NCI-H146 (cell line): Measurements from ENCODE around the gene RGSL1.
"Not testable (repeated sequence)": the region's sequence is repeated elsewhere in the genome, so short reads cannot be mapped to it uniquely, and the experiment has no call there.

Experiments
- DNase-seq: peaks from one replicate; lab custom pipeline; 2025; lab: John Stamatoyannopoulos, UW

RGSL1 gene

DNA sequence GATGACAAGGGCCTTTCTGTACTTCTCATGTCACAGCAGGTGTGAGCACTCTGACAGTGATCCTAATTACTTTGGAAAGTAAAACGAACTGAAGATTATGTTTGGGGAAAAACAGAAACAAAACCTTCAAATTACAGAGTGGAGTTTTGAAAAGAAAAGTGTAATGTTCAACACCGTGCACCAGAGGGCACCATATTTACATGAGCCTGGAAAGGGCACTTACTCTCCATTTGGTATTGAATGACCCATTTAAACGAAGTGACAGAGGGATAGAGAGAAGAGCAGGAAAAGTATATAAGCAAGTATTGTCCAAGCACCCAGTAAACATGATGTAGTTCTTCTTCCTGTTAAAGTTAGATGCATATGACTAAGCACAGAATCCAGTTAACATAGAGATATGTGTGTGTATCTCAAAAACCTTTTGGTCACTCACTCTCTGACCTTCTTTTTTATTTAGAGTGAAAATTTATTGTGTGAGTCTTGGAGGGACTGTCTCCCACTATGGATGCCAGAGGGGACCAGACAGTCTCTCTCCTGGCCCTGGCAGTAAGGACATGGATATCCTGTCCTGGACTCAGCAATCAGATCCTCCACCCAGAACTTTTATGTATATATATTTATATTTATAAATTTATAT is 3.8 kb upstream of the RGSL1 start:
- DNase-seq, result peak; percentile 51

DNA sequence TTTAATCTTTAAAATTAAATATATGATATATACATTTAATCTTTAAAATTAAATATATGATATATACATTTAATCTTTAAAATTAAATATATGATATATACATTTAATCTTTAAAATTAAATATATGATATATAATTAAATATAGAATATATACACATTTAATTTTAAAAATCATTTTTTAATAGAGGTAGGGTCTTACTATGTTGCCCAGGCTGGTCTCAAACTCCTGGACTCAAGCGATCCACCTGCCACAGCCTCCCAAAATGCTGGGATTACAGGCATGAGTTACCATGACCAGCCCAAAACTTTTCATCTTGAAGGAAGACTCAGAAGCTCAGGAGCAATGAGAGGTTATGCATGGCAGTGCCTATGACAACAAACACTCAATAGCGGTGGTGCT is 2.8 kb upstream of the RGSL1 start:
- not testable (repeated sequence) for DNase-seq

DNA sequence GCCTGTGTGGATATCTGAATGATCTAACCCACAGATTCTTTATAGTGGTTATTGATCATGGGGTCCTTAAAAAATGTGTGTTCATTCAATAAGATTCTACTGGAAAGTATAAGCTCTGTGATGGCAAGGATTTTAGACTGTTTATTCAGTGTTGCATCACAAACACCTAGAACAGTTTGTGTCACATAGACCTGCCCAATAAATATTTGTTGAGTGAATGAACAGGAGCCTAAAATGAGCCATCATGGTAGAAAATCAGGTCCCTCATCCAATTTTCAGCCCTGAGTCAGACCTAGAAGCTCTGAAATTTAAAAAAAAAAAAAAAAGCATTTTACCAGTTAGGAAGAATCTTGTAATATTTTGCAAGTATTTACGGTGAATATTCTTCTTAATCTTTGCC is 2.3 kb upstream of the RGSL1 start:
- no peak for DNase-seq

DNA sequence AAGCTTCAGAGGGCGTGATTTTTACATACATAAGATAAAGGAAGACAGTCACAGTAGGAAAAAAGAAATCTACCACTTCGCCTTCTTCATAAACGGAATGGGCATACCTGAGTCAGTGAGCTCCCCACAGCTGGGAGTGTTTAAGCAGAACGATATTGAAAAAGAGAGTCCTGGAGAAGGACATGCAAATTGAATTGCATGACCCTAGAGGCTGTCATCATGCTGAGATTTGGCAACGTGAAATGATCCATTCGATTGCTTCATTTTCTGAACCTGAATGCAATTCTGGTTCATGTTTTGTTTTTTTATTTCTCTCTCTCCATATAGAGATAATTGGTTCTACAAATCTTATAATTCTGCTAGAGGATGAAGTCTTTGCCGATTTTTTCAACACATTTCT is 3.7 kb downstream of the RGSL1 start:
- no peak for DNase-seq

DNA sequence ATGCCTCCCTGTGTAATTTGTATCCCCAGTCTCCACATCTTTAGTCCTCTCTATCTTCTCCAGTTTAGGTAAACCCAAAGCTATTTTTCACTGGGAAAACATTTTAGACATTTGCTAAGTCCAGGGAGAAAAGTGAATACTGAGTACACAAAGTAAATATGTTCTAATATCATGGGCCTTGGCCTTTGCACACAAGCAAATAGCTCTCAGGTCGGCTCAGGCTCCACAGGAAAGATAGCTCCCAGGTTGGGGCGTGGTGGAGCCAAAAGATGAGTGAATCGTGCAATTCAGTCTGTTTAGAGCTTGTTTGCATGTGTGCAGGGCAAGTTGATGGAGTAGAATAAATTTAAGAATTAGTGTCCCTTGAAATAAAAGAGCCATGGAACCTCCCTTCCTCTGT is 7.9 kb downstream of the RGSL1 start:
- no peak for DNase-seq

DNA sequence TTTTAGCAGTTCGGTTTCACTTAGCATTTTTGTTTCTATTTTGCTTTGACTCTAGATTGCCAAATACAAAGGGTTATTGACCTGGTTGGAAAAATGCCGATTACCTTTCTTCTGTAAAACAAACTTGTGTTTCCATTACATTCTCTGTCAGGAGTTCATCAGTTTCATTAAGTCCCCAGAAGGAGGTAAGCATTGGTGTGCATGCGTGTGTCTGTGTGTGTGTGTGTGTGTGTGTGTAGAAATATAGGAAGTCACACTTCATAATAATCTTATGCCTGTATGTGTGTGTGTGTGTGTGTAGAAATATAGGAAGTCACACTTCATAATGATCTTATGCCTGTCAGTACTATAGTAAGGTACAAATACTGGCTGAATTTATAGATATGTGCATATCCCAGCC is 10.0 kb downstream of the RGSL1 start:
- no peak for DNase-seq

DNA sequence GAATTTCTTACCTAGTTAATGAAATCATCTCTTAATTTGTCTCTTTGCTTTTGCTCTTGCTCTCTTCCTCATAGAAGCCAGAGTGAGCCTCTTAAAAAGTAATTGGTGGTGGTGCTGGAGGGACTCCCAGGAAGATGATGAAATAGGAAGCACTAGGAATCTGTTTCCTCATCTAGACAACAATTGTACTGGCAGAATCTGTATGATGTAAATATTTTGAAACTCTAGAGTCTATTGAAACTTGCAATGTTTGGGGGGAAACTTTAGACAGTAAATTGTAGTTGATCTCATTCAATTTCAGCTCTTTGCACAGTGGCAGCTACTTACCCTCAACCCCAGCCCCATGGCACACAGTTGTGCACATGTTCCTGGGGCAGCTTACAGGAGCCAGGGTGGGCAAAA is 10.6 kb downstream of the RGSL1 start:
- no peak for DNase-seq

DNA sequence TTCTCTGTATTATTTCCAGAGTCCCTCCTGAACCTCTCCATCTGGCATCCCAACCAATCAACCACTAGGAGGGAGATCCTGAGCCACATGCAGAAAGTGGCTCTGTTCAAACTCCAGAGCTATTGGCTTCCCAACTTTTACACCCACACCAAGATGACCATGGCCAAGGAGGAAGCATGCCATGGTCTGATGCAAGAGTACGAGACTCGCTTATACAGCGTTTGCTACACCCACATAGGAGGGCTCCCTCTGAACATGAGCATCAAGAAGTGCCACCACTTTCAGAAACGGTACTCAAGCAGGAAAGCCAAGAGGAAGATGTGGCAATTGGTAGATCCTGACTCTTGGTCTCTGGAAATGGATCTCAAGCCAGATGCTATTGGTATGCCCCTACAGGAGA is 23.6 kb downstream of the RGSL1 start:
- DNase-seq, result no peak

DNA sequence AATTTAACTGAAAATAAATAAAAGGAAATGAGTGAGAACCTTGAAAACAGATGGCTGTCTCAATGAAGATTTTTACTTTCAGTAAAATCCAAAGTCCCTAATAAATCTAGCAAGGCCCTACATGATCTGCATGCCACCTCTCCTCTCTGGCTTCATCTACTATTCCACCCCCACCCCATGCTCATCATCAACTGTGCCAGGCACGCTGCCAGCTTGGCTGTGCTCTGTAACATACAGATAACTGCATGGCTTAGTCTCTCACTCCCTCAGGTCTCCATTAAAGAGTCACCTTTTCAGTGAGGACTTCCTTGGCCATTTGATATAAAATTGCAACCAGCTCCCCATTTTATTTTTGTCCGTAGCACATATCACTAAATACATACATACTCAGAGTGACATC is 26.7 kb downstream of the RGSL1 start:
- no peak for DNase-seq

DNA sequence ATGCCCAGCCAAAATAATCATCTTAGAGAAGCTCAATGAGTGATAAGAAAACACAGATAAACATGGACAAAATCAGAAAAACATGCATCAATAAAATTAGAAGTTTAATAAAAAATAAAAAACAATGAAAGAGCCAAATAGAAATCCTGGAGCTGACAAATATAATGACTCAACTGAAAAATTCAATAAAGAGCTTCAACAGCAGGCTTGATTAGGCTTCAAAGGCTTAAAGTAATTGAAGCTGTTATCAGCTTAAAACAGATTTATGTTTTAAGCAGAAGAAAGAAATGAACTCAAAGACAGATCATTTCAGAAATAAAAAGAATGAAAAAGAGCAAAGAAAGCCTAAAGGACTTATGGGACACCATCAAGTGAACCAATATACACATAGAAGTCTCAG is 28.3 kb downstream of the RGSL1 start:
- no peak for DNase-seq

DNA sequence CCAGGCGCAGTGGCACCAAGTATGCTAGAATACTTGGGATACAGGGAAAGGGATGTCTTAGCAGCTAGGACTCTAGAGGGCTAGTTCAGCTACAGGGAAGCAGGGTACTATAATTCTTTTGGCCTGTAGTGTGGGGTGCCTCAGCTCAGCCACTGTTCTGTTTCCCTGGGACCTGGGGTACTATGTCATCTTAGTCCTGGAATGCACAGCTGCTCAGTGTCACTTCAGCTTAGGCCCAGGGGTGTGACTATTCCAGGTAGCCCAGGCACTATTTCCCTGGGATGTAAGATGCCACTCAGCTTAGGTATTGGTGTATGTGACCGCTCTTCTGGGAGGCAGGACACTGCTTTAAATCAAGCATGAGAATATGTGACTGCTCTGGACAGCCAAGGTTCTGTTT is 34.1 kb downstream of the RGSL1 start:
- DNase-seq, result no peak

DNA sequence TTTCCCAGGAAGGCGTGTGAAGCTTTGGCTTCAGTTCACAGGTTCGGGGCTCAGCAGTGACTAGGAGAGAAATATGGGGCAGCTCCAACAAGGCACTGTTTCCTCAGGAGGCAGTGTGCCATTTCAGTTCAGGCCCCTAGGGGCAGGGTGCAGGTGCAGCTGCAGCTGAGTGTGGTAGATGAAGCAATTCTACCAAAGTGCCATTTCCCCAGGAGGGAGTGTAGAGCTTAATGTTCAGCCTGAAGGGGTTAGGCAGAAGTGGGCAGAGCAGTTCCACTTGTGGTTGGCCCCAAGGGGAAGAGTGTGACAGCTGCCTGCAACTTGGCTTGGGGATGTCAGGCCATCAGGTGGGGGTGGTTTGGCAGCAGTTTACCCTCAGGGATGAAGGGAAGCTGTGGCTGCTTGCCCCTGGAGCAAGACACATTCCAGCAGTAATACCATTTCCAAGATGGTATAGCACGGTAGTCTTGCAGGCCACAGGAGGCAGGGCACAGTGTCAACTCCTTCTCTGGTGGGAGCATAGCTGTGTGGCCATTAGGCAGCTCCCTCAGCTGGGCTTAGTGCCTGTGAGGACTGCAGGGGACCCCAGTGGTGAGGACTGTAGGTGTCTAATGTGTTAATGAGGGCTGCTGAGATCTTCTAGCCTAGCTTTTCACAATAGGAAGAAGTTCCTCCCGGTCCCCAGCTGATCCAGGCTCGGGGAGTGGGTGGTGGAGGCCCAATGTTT is 34.7 kb downstream of the RGSL1 start:
- DNase-seq, result no peak

DNA sequence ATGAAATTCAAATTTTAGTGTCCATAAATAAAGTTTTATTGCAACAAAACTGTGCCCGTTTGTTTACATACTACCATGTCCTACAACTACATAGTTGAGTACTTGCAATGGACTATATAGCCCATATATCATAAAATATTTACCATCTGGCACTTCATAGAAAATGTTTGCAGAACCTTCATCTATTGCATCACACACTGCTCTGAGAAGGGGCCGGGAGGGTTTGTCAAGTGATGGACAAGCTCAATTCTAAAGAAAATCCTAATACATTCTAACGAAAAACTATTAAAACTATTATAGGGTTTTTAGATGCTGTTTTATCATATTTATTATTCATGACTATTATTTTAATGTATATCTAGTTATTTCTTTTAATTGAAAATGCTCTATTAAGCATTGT is 35.9 kb downstream of the RGSL1 start:
- no peak for DNase-seq

DNA sequence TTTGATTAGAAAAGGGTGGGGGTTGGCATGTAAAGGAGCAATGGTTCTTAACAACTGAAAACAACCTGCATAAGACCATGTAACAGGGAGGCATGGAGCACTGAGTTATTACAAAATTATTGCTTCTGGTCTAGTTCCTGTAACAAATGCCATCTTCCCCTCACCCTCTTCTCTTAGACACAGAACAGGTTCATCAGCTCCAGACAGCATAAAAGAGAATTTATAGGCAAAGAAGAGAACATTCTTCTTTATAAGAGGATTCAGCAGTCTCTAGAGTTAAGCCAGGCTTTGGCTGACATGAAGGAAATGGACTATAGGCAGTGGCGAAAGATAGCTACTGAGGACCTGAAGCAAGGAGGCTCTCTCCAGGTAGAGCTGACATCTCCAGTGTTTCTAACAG is 38.9 kb downstream of the RGSL1 start:
- no peak for DNase-seq

DNA sequence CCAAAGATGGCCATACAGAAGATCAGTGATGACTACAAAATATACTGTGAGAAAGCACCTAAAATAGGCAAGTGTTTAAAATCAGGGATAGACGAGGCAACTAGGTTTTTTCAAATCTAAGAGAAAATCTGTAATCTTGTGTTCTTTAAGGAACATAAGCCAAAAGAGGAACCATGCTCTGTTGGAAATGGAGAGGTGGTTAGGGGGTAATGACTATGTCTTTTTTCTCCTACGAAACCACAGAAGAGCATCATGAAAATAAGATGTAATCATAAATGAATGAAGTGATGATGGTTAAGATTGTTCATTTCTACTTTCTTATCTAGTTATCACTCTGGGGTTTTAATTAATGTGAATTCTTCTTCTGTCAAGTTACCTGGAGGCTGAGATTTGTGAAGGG is 43.1 kb downstream of the RGSL1 start:
- no peak for DNase-seq

DNA sequence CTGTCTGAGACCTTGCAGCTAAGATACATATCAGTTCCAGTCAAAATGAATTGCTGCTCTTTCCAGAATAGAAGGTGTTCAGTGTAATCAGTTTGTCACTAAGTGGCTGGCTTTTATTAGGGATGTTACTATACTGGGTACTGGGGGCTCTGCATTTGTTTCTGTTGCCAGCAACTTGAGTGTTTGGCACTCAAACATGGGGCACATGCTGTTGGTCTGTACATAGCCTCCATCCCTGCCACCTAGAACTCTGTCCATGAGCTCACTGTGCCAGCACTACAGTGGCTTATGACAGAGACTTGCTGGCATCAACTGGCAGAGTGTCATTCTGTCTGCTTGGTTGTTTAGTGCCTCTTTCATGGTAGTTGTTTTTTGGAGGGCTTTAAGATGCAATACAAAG is 45.1 kb downstream of the RGSL1 start:
- no peak for DNase-seq

DNA sequence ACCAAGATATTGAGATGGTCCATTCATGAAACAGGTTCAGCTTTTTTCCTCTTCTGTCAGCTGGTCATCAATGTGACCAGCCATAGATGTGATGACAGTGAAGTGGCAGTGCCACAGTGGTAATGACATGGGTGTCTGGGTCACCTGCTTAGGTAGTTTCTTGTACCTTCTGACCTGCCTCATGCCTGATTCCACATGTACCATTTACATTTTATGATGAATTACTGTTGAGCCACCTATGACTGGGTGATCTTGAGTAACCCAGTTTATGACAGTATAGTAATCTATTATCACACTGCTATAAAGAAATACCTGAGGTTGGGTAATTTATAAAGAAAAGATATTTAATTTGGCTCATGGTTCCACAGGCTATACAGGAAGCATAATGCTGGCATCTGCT is 45.7 kb downstream of the RGSL1 start:
- DNase-seq, result no peak

DNA sequence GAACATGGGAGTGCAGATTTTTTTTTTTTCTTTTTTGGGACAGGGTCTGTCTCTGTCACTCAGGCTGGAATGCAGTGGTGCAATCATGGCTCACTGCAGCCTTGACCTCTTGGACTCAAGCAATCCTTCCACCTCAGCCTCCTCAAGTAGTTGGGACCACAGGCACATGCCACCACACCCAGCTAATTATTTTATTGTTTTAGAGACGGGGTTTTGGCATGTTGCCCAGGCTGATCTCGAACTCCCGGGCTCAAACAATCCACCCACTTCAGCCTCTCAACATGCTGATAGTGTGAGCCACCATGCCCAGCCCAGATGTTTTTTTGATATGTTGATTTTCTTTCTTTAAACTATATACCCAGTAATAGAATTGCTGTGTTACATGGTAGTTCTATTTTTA is 57.7 kb downstream of the RGSL1 start:
- no peak for DNase-seq

DNA sequence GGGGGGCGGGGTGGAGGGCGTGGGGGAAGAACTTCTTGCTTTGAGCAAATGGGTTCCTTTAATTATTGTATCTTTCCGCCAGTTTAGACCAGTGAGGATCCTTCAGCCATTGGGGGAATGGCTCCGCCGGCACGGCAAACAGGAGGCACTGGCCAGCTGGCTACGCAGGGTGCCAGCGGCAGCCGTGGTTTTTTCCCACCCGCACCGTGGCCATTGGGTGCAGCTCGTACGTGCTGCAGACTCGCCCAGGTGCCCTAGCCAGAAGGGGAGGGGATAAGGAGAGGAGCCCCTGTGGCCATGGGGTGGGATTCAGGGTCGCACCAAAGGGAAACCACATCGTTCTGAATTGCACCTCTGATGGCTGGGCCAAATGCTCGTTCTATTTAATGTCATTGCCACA is 65.6 kb downstream of the RGSL1 start:
- peak; percentile 6 for DNase-seq

DNA sequence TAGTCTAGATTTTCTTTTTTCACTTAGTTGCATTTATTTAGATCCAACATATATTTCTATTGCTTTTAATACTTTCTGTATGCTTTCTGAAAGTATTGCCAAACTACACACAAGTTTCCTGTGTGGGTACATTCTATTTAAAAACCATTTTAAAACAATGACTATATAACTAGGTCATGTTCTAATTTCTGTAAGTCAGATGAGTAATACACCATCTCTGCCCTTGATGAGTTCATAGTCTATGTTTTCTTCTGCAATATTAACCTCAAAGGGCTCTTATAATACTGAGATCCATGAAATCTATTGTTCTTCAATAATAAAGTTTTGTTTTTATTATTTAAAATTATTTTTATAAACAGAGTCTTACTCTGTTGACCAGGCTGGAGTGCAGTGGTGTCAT is 70.8 kb downstream of the RGSL1 start:
- DNase-seq, result no peak

DNA sequence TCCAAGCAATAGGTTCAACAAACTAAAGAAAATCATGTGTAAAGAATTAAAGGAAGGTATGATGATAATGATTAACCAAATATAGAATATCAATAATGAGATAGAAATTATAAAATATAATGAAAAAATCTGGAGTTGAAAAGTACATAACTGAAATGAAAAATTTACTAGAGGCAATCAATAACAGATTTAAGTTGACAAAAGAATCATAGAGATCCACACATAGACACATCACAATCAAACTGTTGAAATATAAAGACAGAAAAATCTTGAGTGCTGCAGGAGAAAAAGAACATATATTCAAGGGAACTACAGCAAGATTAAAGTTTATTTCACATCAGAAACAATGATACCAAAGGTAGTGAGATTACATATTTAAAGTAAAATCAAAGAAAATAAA is 75.4 kb downstream of the RGSL1 start:
- no peak for DNase-seq

DNA sequence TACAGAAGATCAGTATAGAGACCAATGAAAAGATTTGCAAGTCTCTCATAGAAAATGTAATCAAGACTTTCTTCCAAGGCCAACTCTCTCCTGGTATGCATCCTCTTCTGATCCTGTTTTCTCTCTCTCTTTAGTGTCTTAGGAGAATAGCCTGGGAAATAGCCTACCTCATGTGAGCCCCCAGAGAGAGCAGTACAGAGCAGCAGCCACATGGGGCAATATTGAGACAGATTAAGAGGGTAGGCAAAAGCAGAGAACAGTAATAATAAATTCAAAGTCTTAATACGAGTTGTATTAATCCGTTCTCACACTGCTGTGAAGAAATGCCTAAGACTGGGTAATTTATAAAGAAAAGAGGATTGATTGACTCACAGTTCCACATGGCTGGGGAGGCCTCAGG is 77.7 kb downstream of the RGSL1 start:
- DNase-seq, result no peak

DNA sequence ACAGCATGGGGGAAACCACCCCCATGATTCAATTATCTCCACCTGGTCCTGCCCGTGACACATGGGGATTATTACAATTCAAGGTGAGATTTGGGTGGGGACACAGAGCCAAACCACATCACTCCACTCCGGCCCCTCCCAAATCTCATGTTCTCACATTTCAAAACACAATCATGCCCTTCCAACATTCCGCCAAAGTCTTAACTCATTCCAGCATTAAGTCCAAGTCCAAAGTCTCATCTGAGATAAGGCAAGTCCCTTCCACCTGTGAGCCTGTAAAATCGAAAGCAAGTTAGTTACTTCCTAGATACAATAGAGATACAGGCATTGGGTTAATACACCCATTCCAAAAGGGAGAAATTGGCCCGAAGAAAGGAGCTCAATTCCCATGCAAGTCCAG is 78.3 kb downstream of the RGSL1 start:
- DNase-seq, result not testable (repeated sequence)

DNA sequence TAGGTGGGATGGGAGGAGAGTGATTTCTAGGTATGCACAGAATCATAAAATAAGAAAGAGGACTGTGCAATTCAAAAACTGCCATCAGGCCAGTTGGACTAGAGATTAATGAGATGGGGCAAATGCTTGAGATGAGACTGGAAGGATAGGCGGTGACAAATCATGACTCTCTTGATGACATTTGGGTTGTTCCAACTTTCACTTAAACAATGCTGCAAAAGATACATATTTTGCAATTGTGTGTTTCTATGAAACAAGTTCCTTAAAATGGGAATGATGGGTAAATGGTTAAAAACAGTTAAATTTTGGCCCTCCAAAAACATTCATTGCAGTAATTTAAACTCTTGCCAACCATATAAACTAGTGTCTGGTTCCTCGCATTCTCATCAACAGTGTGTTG is 84.0 kb downstream of the RGSL1 start:
- no peak for DNase-seq
